Measurements from ENCODE around the gene PLXNA4. TPM values are rescaled to one million over a fixed set of nuclear protein-coding genes. Genes with fewer than 3 reads are reported as not detected.
A peak's percentile ranks its signal among the peaks of the same experiment; 100 is the strongest.

Gene PLXNA4
- total and polyA plus RNA-seq, 10 donors, result 0.15 to 14.7 (median 8.7) TPM

- intact Hi-C loops (cut with DNase I; ENCODE audit: low total_unique reads), result no loop called here
- H3K27ac ChIP-seq, result no peak overlapping the region
- H3K27me3 ChIP-seq (replicated peaks in 1 of 7), result peaks cover 0 to 80% (median 48%) of the 10 kb centered on the region in 7 donors
- H3K36me3 ChIP-seq, result no peaks in the 10 kb centered on the region
- no peak for DNase-seq
- H3K4me3 ChIP-seq, result no peak overlapping the region
- peaks cover 10 to 44% (median 27%) of the 10 kb centered on the region in 6 donors for H3K4me1 ChIP-seq
- 66 to 88% (median 75%) methylated on average over 3 of the region's 3 CpGs for WGBS, 5 donors
- no peaks in the 10 kb centered on the region for H3K9me3 ChIP-seq
- no peak for TF ChIP-seq POLR2AphosphoS5 (IDR thresholded peaks at IDR 0.05)
- no peak for TF ChIP-seq POLR2A (IDR thresholded peaks at IDR 0.05)
- TF ChIP-seq CTCF (IDR thresholded peaks at IDR 0.05 in 8 of 11, conservative IDR thresholded peaks at IDR 0.05 in 3 of 11), result no peak
Measured at GRCh38 chr7:132578050-132578370, 1.7 kb upstream of the PLXNA4 start.

GRCh38 chr7:132577206-132578049, 1.2 kb upstream of the PLXNA4 start:
- Histone ChIP-seq H3K27ac (no peak overlapping the region), H3K9me3 (no peaks in the 10 kb centered on the region), H3K36me3 (no peaks in the 10 kb centered on the region), H3K4me3 (peak overlapping the region; percentile 1 to 73 (median 24)), H3K27me3 (replicated peaks in 1 of 7) (peaks cover 0 to 86% (median 53%) of the 10 kb centered on the region in 7 donors), H3K4me1 (peaks cover 10 to 50% (median 30%) of the 10 kb centered on the region in 6 donors)
- intact Hi-C loops (cut with DNase I; ENCODE audit: low total_unique reads), result no loop called here
- TF ChIP-seq CTCF (IDR thresholded peaks at IDR 0.05 in 8 of 11, conservative IDR thresholded peaks at IDR 0.05 in 3 of 11) (peak in 1 of 11 experiments; percentile 10), POLR2A (IDR thresholded peaks at IDR 0.05) (no peak), POLR2AphosphoS5 (IDR thresholded peaks at IDR 0.05) (peak in 1 of 3 donors; percentile 59)
- no peak for DNase-seq
- 5 to 9% (median 9%) methylated on average over 24 to 65 of the region's 65 CpGs for WGBS, 5 donors

- intact Hi-C loops (cut with DNase I; ENCODE audit: low total_unique reads), result no loop called here
- Histone ChIP-seq H3K4me1 (peaks cover 10 to 55% (median 32%) of the 10 kb centered on the region in 6 donors), H3K27ac (no peak overlapping the region), H3K4me3 (peak overlapping the region; percentile 20 to 73 (median 47)), H3K27me3 (replicated peaks in 1 of 7) (peaks cover 0 to 90% (median 58%) of the 10 kb centered on the region in 7 donors), H3K36me3 (no peaks in the 10 kb centered on the region), H3K9me3 (no peaks in the 10 kb centered on the region)
- DNase-seq, result no peak
- 1 to 2% (median 1%) methylated on average over 22 to 55 of the region's 55 CpGs; no CpG with 5 or more reads in 1 of the 5 donors for WGBS, 5 donors
- TF ChIP-seq CTCF (IDR thresholded peaks at IDR 0.05 in 8 of 11, conservative IDR thresholded peaks at IDR 0.05 in 3 of 11), result no peak
- TF ChIP-seq POLR2A (IDR thresholded peaks at IDR 0.05), result no peak
- no peak for TF ChIP-seq POLR2AphosphoS5 (IDR thresholded peaks at IDR 0.05)
Measured at GRCh38 chr7:132576721-132577085, 433 bp upstream of the PLXNA4 start.

GRCh38 chr7:132575419-132575981, 770 bp downstream of the PLXNA4 start:
- no peak for DNase-seq
- 1 to 3% (median 2%) methylated on average over 23 to 27 of the region's 27 CpGs for WGBS, 5 donors
- H3K36me3 ChIP-seq, result no peaks in the 10 kb centered on the region

More at GRCh38 chr7:132575419-132575981, 770 bp downstream of the PLXNA4 start:
- H3K4me1 ChIP-seq, result peaks cover 10 to 61% (median 32%) of the 10 kb centered on the region in 6 donors
- H3K27me3 ChIP-seq (replicated peaks in 1 of 7), result peaks cover 0 to 90% (median 58%) of the 10 kb centered on the region in 7 donors
- no peak overlapping the region for H3K27ac ChIP-seq
- TF ChIP-seq POLR2AphosphoS5 (IDR thresholded peaks at IDR 0.05), result no peak
- no peaks in the 10 kb centered on the region for H3K9me3 ChIP-seq
- intact Hi-C loops (cut with DNase I; ENCODE audit: low total_unique reads), result no loop called here
- peak overlapping the region; percentile 20 to 73 (median 47) for H3K4me3 ChIP-seq
